HFF-Myc (cell line): ENCODE data around the gene ADGRF3.
A peak's percentile ranks its signal among the peaks of the same experiment; 100 is the strongest.

Source experiments
- DNase-seq: peaks from one replicate; pipeline ENCODE4 v3.0.0-alpha.2; 2011; ENCODE audit warnings: low read depth; ENCODE audit errors: extremely low read depth
- H3K4me3 ChIP-seq: replicated peaks from 2 replicates; pipeline ENCODE4 v1.5.1; 2011; ENCODE audit warnings: low read depth, mild to moderate bottlenecking, control low read depth, low read length
- TF ChIP-seq, protein P1 (sequence below): IDR thresholded peaks from 2 replicates; pipeline ENCODE4 v1.5.1; 2012; ENCODE audit warnings: mild to moderate bottlenecking, low read depth, low read length, control low read depth; ENCODE audit errors: missing control alignments

ADGRF3 gene

DNA sequence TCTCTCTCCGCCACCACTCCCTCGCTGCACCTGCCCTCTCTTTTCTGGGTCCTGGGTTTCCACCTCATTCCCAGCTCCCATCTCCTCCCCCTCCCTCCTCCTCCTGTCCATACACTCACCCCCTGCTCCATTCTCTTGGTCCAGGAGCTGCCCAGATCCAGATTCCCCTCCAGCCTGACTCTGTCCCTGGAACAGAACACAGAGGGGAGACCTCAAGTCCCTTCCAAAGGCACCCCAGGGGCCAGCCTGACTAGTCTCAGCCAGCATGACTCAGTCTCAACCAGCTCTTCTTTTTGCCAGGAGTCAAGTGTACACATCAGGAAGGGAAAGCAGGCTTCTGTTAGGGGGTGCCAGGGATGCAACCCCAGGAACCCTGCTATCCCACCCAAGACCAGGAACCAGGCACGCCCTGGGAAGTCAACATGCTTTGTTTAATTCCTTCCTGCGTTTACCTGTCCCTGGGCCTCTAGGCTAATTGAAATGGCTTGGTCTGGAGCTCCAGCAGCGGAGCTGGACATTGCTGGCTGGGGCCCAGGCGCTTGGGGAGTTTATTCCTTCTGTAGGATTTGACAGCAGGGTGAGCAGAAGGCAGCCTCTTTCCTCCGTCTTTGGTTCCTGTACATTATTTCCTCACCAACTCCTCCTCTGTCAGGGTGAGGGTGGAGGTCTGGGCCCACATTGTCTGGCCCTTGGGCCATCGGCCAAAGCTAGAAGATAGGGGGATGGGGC is 29.0 kb downstream of the ADGRF3 start:
- no peak overlapping the region for H3K4me3 ChIP-seq
- no peak for DNase-seq
- TF ChIP-seq, protein P1, sequence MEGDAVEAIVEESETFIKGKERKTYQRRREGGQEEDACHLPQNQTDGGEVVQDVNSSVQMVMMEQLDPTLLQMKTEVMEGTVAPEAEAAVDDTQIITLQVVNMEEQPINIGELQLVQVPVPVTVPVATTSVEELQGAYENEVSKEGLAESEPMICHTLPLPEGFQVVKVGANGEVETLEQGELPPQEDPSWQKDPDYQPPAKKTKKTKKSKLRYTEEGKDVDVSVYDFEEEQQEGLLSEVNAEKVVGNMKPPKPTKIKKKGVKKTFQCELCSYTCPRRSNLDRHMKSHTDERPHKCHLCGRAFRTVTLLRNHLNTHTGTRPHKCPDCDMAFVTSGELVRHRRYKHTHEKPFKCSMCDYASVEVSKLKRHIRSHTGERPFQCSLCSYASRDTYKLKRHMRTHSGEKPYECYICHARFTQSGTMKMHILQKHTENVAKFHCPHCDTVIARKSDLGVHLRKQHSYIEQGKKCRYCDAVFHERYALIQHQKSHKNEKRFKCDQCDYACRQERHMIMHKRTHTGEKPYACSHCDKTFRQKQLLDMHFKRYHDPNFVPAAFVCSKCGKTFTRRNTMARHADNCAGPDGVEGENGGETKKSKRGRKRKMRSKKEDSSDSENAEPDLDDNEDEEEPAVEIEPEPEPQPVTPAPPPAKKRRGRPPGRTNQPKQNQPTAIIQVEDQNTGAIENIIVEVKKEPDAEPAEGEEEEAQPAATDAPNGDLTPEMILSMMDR: no peak

DNA sequence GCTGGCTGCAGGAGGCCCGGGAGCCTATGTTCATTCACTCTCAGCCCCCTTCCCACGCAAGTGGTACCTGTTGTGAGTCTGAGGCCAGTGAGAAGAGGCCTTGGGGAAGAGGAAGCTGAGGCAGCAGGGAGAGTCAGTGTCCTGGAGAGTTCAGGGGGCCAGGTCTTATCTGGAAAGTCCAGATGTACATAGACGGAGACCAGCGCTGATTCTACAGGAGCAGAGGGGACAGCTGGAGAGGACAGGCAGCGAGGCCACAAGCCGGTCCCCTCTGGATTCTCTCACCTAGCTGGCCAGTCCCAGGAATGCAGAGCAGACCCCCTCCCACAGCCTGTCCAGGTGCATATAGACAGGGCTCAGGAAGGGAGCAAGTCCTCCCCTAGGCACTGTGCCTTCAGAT is 29.7 kb downstream of the ADGRF3 start:
- no peak for DNase-seq
- TF ChIP-seq, protein P1: no peak

DNA sequence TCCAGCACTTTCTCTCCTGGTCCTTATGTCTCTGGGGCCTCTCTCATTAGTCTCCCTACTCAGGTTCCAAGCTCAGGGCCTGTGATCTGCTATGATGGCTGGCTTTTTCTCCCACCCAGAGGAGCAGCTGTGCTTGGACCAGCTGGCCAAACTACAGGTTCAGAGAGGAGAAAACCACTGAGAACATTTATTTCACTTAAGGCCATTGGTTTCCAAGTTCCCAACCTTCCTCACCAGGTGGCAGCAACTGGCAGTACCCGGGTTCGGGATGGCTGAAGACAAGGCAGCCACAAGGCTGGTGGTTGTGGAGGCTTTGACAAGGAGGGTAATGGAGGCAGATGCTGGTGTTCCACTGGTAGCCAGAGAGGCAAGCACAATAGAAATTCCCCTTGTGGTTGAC is 30.5 kb downstream of the ADGRF3 start:
- DNase-seq: no peak
- TF ChIP-seq, protein P1: peak; percentile 15
- H3K4me3 ChIP-seq: no peak overlapping the region

More for the DNA sequence above, 29.7 kb downstream of the ADGRF3 start:
- H3K4me3 ChIP-seq: no peak overlapping the region

DNA sequence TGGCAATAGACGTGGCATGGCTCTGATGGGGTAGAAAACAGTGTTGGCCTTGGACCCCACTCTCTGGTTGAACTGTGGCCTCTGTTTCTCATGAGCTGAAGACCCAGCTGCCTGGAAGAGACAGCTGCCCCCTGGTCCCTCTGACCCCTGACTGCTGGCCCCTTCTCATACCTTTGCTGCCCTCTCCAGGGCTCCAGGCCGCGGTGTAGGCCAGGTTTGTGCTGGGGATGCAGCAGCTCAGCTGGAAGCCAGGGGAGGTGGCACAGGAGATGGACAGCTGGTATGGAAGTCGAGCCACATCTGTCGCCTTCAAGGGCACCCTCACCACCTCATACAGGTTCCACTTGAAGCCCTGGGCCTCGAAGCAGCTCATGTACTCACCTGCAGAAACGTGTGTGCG is 32.3 kb downstream of the ADGRF3 start:
- H3K4me3 ChIP-seq: no peak overlapping the region
- DNase-seq: no peak
- TF ChIP-seq, protein P1: no peak

DNA sequence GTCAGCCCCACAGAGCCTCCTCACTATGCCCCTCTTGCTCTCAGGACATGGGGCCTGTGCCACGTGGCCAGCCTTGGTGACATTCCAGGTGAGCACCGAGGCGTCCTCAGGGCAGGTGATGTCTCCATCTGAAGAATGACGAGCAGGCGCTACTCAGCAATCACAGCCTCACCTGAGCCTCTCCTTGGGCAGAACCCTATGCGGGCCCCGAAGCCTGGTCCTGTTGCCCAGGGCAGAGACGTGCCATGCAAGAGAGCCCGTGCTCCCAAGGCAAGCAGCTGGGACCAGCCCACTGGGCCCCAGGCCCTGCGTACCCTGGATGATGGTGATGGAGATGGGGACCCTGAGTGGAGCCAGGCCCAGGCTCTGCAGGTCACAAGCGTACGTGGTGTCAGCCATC is 33.1 kb downstream of the ADGRF3 start:
- TF ChIP-seq, protein P1: no peak
- no peak overlapping the region for H3K4me3 ChIP-seq
- no peak for DNase-seq

DNA sequence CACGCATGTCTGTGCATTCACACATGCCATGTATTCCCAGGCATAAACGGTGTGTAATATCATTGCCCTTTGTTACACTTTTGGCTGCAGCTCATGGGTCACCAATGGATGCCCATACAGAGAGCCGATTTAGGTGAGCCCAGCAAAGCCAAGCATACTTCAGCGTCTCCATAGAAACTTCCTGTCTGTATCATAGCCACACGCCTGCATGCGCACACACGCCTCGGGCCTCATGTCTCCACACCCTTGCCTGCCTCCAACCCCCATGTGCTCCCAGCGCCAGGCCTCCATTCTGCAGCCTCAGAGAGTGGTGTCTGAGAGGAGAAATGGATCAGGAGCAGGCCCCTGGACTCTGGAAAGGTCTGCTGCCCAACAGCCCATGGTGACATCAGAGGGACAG is 34.1 kb downstream of the ADGRF3 start:
- DNase-seq: no peak
- H3K4me3 ChIP-seq: no peak overlapping the region
- TF ChIP-seq, protein P1: no peak

DNA sequence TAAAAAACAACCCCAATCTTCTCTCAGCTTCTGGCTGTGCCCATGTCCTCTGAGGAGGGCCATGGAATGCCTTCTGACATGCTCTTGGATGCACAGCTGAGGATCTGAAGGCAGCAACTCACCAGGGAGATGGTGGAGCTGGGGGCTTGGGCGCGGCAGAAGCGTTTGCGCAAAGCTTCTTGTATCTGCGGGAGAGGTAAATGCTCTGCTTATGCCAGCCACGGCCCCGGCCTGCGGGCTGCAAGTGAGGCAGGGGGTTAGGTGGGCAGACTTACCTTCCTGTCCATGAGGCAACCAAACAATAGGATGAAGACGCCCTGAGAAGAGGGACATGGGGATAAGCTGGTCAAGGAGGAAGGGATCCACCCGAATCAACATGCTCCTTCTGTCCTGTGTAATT is 36.7 kb downstream of the ADGRF3 start:
- DNase-seq: no peak
- no peak overlapping the region for H3K4me3 ChIP-seq
- TF ChIP-seq, protein P1: no peak
